KOPT-K1 (cell line): ENCODE measurements around the gene PCCA.
"Not testable (repeated sequence)": the region's sequence is repeated elsewhere in the genome, so short reads cannot be mapped to it uniquely, and the experiment has no call there.

Experiments
- H3K27ac ChIP-seq: fragments of 200-600 bp; sonication (generic); 2 replicates; pipeline ENCODE4 v1.5.1; 2016; ENCODE audit warnings: antibody characterized with exemption, mild to moderate bottlenecking, low read depth, low read length; ENCODE audit not compliant: poor library complexity, severe bottlenecking
- H3K36me3 ChIP-seq: fragments of 200-600 bp; sonication (generic); 2 replicates; pipeline ENCODE4 v1.5.1; 2017; ENCODE audit warnings: antibody characterized with exemption, mild to moderate bottlenecking, low read length, moderate library complexity; ENCODE audit not compliant: insufficient read depth
- H3K9me3 ChIP-seq: fragments of 200-600 bp; sonication (generic); 2 replicates; pipeline ENCODE4 v1.5.1; 2017; ENCODE audit warnings: antibody characterized with exemption, low read length, mild to moderate bottlenecking; ENCODE audit not compliant: insufficient read depth, poor library complexity, severe bottlenecking

Gene PCCA

DNA sequence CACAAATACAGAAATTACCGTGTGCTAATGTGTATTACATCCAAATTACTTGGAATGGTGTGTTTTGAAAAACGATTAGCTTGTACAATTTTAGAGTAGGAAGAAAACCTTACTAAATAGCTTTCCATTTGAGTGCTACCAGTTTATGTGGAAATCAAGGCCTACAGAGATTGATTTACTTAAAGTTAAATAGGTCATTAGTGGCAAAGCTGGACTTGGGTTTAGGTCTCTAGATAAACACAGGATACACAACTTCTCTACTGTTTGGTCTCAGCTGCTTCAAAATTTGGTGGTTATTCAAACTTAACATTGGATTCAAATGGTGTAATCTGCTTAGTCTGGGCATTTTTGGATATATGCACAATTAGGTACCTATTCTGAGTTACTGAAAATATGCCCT lies 21.4 kb downstream of the PCCA start:
- H3K9me3 ChIP-seq, result no peaks in the 10 kb centered on the region
- H3K27ac ChIP-seq, result no peak overlapping the region
- no peaks in the 10 kb centered on the region for H3K36me3 ChIP-seq

DNA sequence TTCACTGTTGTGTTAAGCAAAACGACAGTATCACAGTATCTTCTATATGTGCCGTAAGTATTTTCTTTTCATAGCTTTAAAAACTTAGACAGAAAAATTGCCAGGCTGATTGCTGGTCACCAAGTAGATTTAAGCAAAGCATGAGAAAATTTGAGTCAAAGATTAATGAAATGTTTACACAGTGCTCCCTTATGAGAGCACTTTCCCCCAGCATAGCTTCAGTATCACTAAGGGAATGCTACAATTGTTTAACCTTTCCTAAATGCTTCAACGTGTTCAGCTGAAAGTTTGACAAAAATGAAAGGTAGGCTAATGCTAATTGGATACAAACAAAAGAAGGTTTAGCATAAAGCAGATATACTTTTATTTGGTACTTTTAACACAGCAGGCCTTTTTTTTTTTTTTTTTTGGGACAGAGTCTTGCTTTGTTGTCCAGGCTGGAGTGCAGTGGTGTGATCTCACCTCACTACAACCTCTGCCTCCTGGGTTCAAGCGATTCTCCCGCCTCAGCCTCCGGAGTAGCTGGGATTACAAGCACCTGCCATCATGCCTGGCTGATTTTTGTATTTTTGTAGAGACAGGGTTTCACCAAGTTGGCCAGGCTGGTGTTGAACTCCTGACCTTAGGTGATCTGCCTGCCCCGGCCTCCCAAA lies 23.4 kb downstream of the PCCA start:
- no peak overlapping the region for H3K27ac ChIP-seq
- no peaks in the 10 kb centered on the region for H3K36me3 ChIP-seq
- H3K9me3 ChIP-seq, result no peaks in the 10 kb centered on the region

DNA sequence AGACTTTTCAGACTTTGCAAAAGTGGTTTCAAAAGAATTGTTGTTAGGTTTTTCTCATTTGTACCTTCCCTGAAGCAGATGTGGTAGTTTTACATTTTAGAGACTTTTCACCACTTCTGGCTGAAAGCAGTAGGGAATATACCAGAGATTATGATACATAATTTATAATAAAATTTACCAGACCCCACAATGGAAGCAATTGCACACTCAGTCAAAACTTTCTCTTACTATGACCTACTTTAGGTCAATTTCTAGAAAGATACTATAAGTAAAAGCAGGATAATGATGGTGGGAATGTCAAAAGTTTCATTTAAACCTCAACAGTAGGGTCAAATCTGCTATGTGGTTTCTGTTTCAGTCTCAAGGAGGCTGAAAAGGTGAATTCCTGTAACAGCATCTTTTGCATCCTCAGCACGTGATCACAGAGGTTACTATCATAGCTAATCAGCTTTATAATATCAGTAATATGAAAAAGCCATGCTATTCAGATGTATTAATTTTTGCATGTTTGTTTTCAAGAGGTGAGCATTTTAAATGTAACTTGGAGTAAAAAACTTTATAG lies 26.9 kb downstream of the PCCA start:
- no peaks in the 10 kb centered on the region for H3K36me3 ChIP-seq
- H3K9me3 ChIP-seq, result no peaks in the 10 kb centered on the region

DNA sequence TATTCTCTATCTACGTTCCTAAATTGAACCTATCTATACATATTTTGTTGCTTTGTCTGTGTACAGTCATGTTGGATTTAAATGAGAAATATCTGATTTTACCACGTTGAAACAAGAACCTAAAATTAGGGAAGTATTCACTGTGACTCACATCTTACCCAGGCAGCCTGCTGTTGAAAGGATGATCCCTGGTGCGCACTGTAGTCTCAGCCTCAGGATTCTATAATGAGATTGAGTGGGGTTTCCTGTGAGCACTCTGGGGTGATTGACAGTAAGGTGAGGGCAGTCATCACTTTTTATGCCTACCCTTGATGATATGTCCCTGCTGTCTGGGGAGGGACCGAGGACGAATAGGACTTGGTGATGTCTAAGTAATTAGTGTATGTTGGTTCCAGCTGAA lies 35.4 kb downstream of the PCCA start:
- no peaks in the 10 kb centered on the region for H3K36me3 ChIP-seq
- H3K27ac ChIP-seq, result no peak overlapping the region
- H3K9me3 ChIP-seq, result peaks cover 9% of the 10 kb centered on the region

More for the DNA sequence above, 26.9 kb downstream of the PCCA start:
- no peak overlapping the region for H3K27ac ChIP-seq

DNA sequence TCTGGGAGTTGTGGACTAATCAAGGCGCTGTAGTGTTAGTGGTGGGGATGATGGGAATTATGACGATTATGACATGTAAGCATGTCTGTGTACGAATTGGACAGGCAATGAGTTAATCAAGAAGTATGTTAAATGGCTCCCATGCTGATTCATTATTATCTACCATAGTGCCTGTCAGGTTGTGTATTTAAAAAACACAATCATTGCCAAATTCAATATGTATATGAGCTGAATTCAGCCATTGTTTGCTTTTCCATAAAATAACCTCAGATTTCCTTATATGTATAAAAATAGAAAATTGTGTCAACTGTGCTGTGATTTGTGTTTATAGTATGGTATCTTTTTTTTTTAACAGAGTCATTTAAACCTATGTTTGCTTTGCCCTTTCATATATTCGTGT lies 37.1 kb downstream of the PCCA start:
- peaks cover 9% of the 10 kb centered on the region for H3K9me3 ChIP-seq
- H3K27ac ChIP-seq, result no peak overlapping the region
- H3K36me3 ChIP-seq, result no peaks in the 10 kb centered on the region

DNA sequence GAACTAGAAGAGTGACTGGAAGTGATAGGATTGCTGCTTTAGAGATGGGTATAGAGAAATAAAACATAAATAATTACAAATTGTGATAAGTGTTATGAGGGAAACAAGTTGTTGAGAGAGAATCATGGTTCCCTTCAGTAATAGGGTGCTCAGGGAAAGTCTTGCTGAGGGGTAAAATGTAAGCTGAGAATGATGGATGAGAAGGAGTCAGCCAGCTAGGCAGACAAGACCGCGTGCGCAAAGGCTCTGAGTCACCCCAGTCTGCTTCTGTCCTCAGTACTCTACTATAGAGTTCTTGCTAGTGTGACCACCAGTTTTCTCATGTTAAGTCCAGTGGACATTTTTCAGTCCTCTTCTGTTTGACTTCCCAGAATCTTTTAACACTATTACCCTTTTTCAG lies 39.5 kb downstream of the PCCA start:
- no peaks in the 10 kb centered on the region for H3K9me3 ChIP-seq
- no peaks in the 10 kb centered on the region for H3K36me3 ChIP-seq
- no peak overlapping the region for H3K27ac ChIP-seq

DNA sequence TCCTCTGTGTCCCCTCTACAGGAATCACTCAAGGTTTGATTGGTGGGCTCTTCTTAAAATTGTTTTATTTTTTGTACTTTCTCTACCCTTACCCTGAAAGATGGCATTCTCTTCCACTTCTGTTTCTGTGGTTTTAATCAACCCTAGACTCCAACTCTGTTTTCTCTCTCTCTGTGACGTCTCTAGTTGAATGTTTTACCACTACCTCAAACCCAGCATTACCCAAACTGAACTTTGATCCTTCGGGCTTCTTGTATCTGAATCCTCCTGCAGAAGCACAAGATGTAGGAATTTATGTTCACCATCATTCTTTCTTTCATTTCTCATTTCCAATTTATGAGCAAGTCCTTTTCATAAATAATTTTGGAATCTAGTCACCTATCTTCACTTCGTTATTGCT lies 39.9 kb downstream of the PCCA start:
- no peaks in the 10 kb centered on the region for H3K36me3 ChIP-seq
- H3K9me3 ChIP-seq, result no peaks in the 10 kb centered on the region
- no peak overlapping the region for H3K27ac ChIP-seq

DNA sequence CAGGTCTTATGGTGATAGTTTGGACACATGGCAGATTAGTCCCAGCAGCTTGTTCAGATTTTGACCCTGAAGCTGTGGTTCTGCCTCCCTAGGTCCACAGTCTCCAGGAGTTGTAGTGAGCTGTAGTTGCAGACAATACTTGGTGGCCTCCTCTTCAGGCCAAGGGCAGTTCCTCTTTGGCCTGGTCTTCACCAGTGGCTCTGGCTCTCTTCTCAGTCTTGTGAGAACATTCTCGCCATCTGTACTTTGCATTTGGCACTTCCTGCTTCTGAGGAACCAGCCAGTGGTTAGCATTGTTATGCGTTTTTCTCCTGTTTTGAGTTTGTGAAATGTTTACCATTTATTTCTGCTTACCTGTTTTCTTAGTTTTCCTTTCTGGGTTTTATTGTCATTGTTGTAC lies 40.7 kb downstream of the PCCA start:
- H3K27ac ChIP-seq, result no peak overlapping the region
- no peaks in the 10 kb centered on the region for H3K36me3 ChIP-seq
- no peaks in the 10 kb centered on the region for H3K9me3 ChIP-seq

DNA sequence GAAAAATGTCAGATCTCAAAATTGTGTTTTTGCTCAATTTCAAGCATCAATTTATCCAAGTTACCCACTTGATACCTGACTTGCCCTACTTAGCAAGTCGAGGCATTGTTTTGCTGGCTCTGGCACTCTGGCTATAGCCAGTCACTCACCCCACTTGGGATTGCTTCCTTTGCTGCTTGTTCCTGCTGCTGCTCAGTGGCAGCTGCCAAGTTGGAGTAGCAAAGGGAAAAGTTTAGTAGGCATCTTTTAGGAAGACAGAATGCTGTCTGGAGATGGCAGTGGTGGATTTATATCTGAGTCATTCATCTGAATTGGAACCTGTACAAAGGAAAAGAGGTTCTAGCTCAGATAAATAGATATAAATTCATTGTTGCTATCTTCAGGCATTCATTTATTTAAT lies 41.2 kb downstream of the PCCA start:
- H3K9me3 ChIP-seq, result no peaks in the 10 kb centered on the region
- H3K36me3 ChIP-seq, result no peaks in the 10 kb centered on the region
- H3K27ac ChIP-seq, result no peak overlapping the region

DNA sequence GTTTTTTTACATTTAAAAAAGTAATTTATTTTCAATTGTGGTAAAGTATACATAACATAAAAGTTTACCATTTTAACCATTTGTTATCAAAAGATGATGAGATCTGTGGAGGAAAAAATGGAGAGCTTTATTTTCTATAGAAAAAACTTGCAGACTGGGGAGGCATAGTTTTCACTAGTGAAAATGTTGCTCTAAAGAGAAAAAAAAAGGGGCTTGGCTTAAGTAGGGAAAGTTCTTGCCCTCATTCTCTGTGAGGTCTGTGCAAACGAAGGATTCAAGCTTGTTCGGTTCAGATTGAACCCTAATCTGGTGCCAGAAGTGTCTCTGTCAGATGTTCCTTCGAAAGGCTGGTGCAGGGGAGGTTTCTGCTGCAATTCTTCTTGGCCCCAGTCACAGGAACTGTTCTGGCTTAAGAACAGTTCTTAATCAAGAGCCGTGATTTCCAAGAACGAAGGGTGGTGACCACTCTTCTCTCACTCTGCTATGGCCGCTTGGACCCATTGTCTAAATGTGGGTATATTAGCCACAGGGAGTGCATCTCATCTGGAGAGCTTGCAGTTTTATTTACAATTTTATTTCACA lies 42.1 kb downstream of the PCCA start:
- no peak overlapping the region for H3K27ac ChIP-seq

DNA sequence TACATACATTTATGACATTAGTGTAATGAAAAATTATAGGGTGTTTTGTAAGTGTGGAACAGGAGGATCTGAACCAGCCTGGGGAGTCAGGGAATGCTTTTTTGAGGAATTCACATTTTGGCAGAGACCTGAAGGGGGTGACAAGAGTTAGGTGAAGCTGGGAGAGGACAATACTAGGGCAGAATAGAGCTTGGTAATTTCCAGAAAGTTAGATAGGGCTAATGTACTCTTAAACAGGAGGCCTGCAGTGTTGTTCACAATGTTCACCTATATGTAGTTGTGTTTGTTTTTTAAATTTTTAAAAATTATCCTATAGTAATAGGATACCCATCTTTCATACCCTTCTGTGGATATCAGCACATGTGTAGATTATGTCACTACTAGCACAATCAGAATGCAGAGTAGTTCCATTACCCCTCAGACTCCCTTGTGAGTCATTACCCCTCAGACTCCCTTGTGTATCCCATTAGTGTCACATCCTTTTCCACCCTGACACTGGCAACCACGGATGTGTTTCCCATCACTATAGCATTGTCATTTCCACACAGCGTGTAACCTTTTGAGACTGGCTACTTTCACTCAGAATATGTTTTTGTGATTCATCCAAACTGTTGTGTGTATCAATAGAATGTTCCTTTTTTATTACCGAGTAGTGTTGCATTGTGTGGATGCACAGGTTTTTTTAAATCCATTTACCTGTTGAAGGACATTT lies 43.1 kb downstream of the PCCA start:
- Histone ChIP-seq H3K27ac (no peak overlapping the region), H3K9me3 (no peaks in the 10 kb centered on the region), H3K36me3 (no peaks in the 10 kb centered on the region)

More for the DNA sequence above, 42.1 kb downstream of the PCCA start:
- Histone ChIP-seq H3K36me3 (no peaks in the 10 kb centered on the region), H3K9me3 (no peaks in the 10 kb centered on the region)

DNA sequence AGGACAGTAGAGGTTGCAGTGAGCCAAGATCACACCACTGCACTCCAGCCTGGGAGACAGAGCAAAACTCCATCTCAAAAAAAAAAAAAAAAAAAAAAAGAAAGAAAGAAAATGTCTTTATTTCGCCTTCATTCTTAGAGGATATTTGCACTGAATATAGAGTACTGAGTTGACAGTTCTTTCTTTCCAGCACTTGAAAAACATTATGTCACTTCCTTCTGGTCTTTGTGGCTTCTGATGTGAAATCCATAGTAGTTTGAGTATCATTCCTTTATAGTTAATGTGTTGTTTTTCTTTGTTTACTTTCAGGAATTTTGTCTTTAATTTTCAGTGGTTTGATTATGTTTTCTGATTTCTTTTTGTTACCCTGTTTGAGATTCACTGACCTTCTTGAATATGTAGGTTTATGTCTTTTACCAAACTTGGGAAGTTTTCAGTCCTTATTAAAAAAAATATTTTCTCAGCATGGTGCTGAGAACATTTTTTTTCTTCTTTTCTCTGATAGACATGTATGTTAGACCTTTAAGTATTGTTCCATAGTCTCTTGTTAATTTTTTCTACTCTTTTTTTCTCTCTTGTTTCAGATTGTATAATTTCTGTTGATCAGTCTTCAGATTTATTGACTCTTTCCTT lies 50.1 kb downstream of the PCCA start:
- no peaks in the 10 kb centered on the region for H3K9me3 ChIP-seq

DNA sequence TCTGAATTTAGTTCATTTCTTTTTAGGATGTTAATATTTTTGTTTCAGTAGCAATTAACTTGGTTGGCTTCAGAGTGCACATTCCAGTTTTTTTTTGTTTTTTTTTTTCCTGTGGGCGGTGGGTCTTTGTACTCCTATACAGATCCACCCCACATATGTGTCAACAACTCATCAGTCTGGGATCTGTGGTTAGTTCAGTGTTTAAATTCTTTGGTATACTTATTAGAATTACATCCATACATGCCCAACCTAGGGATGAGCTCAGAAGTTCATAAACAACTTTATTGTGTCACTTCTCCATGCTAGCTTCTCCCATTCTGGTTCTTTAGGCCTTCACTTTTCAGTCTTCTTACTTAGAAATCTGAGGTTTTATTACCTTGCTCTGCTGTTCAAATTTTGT lies 50.9 kb downstream of the PCCA start:
- Histone ChIP-seq H3K9me3 (no peaks in the 10 kb centered on the region), H3K27ac (no peak overlapping the region), H3K36me3 (no peaks in the 10 kb centered on the region)

More for the DNA sequence above, 50.1 kb downstream of the PCCA start:
- Histone ChIP-seq H3K36me3 (no peaks in the 10 kb centered on the region), H3K27ac (no peak overlapping the region)

DNA sequence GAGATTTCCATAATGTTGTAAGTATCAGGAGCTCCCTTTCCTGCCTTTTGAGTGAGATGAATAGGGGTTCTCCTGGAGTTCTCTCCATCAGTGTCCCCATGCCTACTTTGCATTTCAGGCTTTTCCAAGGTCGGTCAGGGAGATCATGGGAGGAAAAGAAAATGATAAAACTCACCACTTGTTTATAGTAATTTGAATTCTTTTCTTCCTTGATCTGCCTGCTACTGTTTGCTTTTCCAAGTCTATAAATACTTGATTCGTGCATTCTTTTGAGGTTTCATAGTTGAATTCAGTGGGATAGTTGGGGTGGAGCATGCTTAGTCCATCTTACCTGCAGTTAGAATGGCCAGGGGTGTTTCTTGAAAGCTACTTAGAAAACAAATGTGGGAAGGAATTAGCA lies 51.5 kb downstream of the PCCA start:
- Histone ChIP-seq H3K9me3 (no peaks in the 10 kb centered on the region), H3K36me3 (no peaks in the 10 kb centered on the region), H3K27ac (no peak overlapping the region)

DNA sequence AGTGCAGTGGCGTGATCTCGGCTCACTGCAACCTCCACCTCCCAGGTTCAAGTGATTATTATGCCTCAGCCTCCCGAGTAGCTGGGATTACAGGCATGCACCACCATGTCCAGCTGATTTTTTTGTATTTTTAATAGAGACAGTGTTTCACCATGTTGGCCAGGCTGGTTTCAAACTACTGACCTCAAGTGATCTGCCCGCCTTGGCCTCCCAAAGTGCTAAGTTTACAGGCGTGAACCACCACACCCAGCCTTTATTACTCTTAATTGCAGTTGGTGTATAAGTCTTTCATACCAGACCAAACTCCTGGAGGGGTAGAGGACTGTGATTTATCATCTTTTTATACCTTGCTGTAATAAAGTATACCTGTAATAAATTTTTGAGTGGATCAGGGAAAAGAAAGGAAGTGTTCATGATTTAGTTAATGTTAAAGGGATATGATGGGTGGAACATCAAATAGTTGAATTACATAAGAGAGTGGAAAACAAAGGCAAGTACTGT lies 52.6 kb downstream of the PCCA start:
- H3K36me3 ChIP-seq, H3K27ac ChIP-seq, H3K9me3 ChIP-seq: not testable (repeated sequence)
